ENCODE measurements around the gene SPAG5. TPM values are rescaled to one million over a fixed set of nuclear protein-coding genes. Genes with fewer than 3 reads are reported as not detected.

SPAG5 gene
- total and polyA plus RNA-seq, 2 experiments from 2014 or later = 99.6 to 104 TPM

DNA sequence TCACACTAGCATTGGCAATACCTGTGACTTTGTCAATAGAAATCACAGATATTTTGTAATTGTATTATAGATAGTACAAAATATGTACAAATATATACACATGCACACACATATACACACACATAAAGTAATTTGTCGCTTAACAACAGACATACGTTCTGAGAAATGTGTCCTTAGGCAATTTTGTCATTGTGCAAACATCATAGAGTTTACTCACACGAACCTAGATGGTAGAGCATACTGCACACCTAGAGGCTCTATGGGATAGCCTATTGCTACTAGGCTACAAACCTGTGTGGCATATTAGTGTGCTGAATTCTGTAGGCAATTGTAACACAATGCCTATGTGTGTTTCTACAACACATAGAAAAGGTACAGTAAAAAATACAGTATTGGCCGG lies 57.4 kb downstream of the SPAG5 start:
- no peak overlapping the region for H3K4me3 ChIP-seq
- no peaks in the 10 kb centered on the region for H3K36me3 ChIP-seq (ENCODE audit: insufficient read depth)
- no peak for DNase-seq (ENCODE audit: low spot score)
- Mint-ChIP-seq H3K27me3 (ENCODE audit: insufficient read depth, low read depth, poor library complexity) (peaks cover 10% of the 10 kb centered on the region), H3K4me1 (peaks cover 14% of the 10 kb centered on the region), H3K36me3 (ENCODE audit: low read depth) (no peaks in the 10 kb centered on the region; the same call in 2 of the 3 replicates), H3K9me3 (no peaks in the 10 kb centered on the region), H3K27ac (no peak overlapping the region), H3K4me3 (no peak overlapping the region)
- TF ChIP-seq ZNF462 (CRISPR knock-in tag; IDR thresholded peaks at IDR 0.05) (no peak), STAT1 (IDR thresholded peaks at IDR 0.05; ENCODE audit: unreplicated experiment) (no peak), CTCF (conservative IDR thresholded peaks at IDR 0.05; ENCODE audit: low read depth in 2 of 2) (no peak), EZH2 (IDR thresholded peaks at IDR 0.05; ENCODE audit: low read depth, unreplicated experiment) (no peak), NANOG (IDR thresholded peaks at IDR 0.05; ENCODE audit: borderline replicate concordance) (no peak), ZNF331 (CRISPR knock-in tag; IDR thresholded peaks at IDR 0.05; ENCODE audit: low read depth) (no peak), CREB1 (CRISPR knock-in tag; IDR thresholded peaks at IDR 0.05; ENCODE audit: low read depth) (no peak), EZH2phosphoT487 (IDR thresholded peaks at IDR 0.05; ENCODE audit: unreplicated experiment) (no peak), ZNF114 (CRISPR knock-in tag; IDR thresholded peaks at IDR 0.05) (no peak), JUNB (IDR thresholded peaks at IDR 0.05; ENCODE audit: unreplicated experiment) (no peak), POLR2AphosphoS5 (IDR thresholded peaks at IDR 0.05; ENCODE audit: low read depth) (no peak)
- TF ChIP-seq, protein P1, sequence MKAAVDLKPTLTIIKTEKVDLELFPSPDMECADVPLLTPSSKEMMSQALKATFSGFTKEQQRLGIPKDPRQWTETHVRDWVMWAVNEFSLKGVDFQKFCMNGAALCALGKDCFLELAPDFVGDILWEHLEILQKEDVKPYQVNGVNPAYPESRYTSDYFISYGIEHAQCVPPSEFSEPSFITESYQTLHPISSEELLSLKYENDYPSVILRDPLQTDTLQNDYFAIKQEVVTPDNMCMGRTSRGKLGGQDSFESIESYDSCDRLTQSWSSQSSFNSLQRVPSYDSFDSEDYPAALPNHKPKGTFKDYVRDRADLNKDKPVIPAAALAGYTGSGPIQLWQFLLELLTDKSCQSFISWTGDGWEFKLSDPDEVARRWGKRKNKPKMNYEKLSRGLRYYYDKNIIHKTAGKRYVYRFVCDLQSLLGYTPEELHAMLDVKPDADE (IDR thresholded peaks at IDR 0.05) = no peak
- TF ChIP-seq, protein P2, sequence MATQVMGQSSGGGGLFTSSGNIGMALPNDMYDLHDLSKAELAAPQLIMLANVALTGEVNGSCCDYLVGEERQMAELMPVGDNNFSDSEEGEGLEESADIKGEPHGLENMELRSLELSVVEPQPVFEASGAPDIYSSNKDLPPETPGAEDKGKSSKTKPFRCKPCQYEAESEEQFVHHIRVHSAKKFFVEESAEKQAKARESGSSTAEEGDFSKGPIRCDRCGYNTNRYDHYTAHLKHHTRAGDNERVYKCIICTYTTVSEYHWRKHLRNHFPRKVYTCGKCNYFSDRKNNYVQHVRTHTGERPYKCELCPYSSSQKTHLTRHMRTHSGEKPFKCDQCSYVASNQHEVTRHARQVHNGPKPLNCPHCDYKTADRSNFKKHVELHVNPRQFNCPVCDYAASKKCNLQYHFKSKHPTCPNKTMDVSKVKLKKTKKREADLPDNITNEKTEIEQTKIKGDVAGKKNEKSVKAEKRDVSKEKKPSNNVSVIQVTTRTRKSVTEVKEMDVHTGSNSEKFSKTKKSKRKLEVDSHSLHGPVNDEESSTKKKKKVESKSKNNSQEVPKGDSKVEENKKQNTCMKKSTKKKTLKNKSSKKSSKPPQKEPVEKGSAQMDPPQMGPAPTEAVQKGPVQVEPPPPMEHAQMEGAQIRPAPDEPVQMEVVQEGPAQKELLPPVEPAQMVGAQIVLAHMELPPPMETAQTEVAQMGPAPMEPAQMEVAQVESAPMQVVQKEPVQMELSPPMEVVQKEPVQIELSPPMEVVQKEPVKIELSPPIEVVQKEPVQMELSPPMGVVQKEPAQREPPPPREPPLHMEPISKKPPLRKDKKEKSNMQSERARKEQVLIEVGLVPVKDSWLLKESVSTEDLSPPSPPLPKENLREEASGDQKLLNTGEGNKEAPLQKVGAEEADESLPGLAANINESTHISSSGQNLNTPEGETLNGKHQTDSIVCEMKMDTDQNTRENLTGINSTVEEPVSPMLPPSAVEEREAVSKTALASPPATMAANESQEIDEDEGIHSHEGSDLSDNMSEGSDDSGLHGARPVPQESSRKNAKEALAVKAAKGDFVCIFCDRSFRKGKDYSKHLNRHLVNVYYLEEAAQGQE (IDR thresholded peaks at IDR 0.05; ENCODE audit: unreplicated experiment) = no peak
- ATAC-seq = no peak
- H3K79me2 ChIP-seq (replicated peaks; ENCODE audit: insufficient read depth) = no peaks in the 10 kb centered on the region
- H3K4me1 ChIP-seq (ENCODE audit: insufficient read depth) = peaks cover 9% of the 10 kb centered on the region
- H3K27me3 ChIP-seq (ENCODE audit: insufficient read depth) = no peaks in the 10 kb centered on the region
- H3F3A ChIP-seq (replicated peaks; ENCODE audit: low read depth) = no peaks in the 10 kb centered on the region
- H3K27ac ChIP-seq (ENCODE audit: low read depth) = no peak overlapping the region
- no peaks in the 10 kb centered on the region for H3K9me2 ChIP-seq (ENCODE audit: insufficient read depth)
- H2AFZ ChIP-seq = no peak overlapping the region
- H4K20me1 ChIP-seq (replicated peaks; ENCODE audit: insufficient read depth) = no peaks in the 10 kb centered on the region
- no peak overlapping the region for H3K4me2 ChIP-seq

Data from GM23338 (cell line).